ENCODE measurements around the gene KIF26A.
"Not testable (repeated sequence)": the region's sequence is repeated elsewhere in the genome, so short reads cannot be mapped to it uniquely, and the experiment has no call there.

The KIF26A gene

DNA sequence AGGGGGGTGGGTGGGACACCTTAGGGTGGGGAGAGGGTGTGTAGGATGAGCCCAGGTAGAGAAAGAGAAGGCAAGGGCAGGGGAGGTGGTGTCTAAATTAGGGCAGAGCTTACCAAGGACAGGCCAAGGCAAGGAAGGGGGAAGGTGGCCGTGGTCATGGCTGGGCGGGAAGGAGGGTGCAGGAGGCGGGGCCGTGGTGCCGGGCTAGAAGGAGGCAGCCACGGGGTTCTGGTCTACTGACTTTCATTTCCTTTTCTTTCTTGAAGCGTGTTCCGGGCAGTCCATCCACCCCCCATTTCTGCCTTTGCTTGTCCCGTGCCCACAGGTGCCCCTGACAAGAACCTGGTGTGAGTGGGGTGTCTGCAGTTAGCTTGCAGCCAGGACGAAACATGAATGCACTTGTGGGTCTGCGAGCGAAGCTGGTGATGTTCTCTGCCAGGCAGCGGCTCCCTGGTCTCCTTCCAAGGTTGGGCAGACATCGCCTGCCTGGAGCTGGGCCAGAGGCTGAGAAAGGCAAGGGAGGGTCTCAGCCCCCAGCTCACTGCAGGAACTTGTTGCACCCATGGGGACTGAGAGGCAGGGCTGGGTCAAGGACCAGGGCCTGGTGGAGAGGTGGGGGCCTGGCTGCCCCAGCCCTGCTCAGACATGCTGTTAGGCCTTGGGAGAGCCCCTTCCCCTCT, 58.2 kb downstream of the KIF26A start:
- DNase-seq: no peak

DNA sequence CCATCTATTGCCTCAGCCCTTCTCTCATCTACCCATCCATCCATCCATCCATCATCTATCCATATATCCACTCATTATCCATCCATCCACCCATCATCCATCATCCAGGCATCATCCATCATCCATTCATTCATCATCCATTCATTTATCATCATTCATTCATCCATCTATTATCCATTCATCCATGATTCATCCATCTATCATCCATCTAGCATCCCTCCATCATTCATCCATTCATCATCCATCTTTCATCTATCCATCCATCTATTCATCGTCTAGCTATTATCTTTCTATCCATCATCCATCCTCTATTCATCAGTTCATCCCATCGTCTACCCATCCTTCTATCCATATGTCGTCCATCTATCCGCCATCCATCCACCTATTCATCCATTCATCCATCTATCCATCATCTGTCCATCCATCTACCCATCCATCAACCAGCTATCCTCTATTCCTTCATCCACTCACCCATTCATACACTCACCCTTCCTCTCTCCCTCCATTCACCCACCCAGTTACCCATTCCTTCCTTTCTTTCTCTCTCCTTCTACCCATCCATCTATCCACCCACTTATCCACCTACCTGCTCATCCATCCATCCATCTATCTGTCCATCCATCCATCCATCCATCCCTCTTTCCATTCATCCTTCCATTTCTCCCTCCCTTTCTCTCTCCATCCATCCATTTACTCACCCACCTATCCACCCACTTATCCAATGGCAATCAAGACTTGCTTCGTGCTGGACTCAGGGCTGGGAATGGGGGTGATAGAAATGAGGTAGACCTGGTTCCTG, 59.3 kb downstream of the KIF26A start:
- DNase-seq: no peak

DNA sequence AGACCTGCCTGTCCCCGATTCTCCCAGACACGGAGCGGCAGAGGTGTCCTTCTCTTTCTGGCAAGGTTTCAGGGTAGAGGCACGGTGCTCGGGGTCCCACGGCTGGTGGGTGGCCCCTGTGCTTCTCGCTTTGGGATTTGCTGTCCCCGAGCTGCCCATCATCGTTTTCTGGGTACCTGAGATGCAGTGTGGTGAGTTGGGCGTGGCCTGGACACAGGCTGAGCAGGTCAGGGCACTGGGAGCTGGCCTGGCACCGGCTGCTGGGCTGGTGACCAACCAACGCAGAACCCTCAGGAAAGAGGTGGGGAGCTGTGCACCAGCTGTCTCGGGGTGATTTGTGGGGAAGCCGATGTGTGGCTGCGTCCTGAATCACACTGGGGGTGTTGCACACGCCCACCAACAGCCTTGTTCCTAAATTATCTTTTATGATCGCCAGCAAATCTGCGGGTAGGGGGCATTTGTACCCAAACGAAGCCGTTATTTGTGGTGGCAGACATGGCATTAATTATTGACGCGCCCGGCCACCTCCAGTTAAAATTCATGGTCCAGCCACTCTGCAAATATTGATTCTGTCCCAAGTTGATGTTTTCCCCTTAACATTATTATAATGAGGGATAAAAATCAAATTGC, 61.0 kb downstream of the KIF26A start:
- no peak for DNase-seq

DNA sequence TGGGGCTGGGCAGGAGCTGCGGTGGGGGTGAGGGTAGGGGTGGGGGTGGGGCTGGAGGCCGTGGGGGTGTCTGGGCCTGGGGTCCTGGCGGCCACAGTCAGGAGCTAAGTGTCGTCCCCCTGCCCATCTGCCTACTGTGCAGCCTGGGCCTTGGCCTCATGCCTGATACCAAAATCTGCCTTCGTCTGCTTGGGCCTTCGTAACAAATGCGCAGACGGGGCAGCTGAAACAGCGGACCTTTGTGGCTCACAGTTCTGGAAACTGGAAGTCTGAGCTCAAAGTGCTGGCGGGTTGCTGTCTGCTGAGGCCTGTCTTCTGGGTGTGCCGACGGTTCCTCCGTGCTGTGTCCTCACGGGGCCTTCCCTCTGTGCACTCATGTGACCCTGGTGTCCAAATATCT, 61.7 kb downstream of the KIF26A start:
- DNase-seq: no peak

DNA sequence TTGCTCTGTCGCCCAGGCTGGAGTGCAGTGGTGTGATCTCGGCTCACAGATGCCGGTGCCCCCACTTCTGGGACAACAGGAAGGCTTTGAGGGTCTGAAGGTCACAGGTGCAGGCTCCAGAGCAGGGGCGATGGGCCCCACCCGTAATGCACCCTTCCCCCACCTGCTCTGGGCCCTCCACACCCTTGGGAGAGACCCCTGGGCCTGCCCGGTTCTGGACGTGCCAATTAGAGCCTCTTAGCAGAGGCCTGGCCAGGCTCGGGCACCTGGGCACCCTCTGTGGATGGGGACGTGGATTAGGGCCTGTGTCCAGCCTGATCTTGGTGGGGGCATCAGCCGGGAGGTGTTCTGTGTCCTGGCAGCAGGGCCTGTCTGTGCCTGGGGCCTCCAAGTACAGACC, 62.2 kb downstream of the KIF26A start:
- DNase-seq: no peak

DNA sequence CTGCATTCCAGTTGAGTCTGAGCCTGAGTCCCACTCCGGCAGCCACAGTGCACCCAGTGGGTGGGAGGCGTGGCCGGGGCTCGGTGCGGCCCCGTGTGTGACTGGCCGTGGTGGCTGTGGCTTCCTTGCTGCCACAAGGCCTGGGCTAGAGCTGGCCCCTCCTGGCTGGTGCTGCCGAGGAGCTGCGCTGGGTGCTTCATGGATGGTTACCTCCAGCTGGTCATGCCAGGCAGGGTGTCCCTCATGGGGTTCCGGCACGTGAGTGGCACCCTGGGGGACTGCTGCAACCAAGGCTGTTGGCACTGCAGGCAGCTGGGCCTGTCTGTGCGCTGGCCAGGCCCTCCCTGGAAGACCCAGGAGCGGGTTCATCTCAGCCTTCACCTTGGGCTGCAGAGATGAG, 62.7 kb downstream of the KIF26A start:
- DNase-seq: no peak

DNA sequence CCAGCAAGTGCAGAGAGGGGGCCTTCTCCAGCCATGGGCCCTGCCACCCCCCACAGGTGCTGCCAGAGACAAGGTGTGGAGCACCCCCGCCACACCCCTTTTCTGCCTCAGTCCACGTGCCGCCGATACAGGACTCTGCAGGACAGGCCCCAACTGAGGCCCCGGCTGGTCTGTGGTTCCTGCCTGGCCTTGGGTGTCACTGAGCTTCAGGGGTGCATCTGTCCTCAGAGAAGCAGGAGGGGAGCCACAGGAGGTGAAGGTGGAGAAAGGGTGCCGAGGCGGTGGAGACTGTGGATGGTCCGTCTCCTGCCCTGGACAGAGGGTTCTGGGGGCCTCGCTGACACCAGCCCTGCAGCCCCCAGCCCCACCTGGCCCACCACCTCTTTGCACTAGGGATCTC, 63.1 kb downstream of the KIF26A start:
- DNase-seq: no peak

DNA sequence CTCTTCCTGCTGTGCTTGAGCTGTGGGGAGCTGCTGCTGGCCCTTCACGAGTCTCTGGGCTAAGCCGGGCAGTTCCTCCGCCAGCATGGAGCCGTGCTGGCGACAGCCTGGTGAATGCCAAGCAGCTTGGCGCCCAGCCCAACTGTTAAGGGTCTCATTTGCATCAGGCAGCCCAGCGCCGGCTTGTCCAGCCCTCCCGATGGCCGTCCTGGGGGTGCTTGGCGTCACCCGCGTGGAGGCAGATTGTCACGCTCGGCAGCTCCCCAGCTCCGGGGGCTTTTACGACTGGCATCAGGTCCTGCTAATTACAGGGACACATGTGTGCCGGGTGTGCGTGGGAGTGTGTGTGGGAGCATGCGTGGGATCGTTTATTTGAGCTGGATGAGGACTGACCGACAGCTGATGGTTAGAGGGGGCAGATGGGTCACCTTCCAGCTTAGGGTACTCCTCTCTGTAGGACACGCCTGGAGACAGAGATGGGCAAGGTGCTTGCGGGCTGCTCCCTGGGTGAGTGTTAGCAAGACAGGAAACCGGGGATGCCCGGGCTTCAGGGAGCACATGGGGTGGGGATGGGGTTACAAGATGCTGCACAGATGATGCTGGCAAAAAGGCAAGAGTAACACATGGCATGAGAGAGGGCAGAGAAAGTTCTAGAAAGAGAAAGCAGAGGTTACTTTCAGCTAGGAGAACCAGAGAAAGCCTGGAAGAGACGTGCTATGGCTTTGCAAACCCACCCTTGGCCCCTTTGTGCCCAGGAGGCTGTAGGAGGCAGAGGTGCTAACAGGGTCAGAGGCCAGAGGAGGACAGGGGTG, 64.1 kb downstream of the KIF26A start:
- no peak for DNase-seq

DNA sequence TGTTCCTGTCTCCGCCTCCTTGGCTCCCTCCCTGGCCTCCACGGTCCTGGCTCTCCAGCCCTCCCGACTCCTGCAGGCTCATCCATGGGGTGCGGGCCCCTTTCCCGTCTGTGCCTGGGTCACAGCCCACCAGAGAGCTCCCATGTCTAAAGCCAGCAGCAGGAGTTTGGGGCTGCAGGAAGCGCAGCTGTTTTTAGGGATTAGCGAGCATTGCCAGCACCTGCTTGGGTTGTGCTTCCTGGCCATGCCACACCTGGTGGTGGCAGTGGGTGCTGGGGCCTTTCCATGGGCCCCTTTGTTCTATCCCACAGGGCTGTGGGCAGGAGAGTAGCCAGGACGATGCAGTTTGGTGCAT, 64.7 kb downstream of the KIF26A start:
- no peak for DNase-seq

DNA sequence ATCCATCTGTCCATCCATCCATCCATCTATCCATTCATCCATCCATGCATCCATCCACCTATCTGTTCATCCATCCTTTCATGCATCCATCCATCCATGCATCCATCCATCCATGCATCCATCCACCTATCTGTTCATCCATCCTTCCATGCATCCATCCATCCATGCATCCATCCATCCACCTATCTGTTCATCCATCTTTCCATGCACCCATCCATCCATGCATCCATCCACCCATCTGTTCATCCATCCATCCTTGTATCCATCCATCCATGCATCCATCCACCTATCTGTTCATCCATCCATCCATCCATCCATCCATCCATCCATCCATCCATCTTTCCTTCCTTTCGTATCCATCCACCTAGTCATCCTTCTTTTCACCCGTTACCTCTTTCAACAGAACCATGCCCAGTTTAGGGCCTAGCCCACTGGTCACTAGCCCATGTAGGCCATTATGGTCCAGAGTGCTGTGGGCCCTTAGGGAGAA, 66.3 kb downstream of the KIF26A start:
- no peak for DNase-seq

DNA sequence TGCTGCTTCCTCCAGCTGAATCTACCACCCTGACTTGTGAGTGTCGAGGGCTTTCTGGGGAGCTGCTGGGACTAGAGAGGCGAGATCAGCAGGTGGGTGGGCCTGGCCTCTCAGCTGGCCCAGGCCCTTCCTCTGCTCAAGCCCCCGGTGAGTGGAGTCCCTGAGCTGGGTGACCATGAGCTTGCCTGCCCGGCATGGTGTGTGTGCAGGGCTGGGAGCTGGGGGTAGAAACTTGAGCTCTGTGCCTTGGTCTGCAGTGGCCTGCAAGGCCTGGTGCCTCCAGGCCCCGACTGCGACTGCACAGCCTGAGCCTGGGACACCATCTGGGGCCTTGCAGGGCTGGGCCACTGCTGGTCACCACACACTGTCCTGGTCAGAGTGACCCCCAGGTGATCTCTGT, 67.4 kb downstream of the KIF26A start:
- no peak for DNase-seq

DNA sequence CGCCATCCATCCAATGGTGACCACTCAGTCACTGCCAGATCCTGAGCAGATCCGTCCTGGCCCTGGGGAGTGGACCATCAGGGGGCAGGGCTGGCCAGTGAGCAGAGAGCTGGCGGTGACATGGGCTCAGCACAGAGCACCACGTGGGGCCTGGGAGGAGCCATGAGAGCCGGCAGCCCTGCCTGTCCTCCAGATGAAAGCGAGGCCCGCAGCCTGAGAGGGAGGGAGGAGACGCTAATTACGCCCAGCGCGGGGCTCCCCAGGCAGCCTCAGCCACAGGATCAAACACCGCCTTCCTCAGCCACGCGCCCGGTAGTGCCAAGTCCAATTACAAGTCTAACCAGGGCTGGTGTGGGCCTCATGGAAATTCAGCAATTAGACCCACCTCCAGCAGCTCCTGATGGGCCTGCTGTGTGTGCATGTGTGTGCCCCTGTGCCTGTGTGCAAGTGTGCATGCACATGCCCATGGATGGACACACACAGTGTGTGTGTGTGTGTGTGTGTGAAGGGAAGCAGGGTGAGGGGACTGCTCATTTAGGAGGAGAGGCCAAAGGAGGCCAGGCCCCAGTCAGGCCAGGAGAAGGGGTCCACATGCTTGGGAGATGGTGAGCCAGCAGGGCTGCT, 68.0 kb downstream of the KIF26A start:
- DNase-seq: no peak

DNA sequence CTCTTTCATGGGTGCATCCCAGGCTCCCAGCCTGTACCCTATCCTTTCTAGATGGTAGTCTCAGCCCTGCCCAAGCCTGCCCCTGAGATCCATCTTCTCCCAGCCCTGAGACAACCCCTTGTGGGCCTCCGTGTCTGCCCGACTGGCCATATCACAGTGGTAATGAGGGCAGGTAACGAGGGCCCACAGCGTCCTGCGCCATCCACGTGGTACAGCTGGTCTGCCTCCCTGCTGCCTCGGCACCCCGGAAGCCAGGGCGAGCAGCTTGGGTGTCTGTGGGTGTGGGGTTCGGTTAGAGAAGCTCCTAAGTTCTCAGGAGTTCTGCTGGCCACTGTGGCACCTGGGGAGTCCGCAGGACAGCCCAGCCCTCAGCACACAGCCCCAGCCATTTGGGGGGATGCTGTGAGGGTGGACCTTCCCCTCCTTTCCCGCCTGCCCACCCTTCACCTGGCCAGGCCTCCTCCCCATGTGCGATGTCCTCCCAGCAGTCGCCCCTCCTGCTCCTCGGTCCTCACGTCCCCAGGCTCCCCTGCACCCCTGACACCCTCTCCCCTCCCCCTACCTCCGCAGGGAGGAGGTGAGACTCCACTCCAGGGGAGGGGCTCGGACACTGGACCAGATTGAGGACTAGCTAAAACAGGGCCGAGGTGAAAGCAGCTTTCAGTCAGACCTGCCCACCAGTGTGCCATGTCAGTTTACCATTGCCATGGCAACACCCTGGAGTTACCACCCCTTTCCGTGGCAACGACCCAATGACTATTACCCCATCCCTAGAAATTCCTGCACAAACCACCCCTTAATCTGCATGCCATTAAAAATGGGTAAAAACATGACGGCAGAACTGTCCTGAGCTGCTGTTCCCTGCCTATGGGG, 69.0 kb downstream of the KIF26A start:
- no peak for DNase-seq

DNA sequence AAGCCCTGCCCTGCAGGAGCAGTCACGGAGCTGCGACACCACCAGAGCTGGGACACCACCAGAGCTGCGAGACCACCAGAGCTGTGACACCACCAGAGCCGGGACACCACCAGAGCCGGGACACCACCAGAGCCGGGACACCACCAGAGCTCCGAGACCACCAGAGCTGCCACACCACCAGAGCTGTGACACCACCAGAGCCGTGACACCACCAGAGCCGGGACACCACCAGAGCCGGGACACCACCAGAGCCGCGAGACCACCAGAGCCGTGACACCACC, 69.6 kb downstream of the KIF26A start:
- DNase-seq: not testable (repeated sequence)

DNA sequence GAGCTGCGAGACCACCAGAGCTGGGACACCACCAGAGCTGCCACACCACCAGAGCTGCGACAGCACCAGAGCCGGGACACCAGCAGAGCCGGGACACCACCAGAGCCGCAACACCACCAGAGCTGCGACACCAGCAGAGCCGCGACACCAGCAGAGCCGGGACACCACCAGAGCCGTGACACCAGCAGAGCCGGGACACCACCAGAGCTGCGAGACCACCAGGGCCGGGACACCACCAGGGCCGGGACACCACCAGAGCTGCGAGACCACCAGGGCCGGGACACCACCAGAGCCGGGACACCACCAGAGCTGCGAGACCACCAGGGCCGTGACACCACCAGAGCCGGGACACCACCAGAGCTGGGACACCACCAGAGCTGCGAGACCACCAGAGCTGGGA, 69.9 kb downstream of the KIF26A start:
- DNase-seq: not testable (repeated sequence)

DNA sequence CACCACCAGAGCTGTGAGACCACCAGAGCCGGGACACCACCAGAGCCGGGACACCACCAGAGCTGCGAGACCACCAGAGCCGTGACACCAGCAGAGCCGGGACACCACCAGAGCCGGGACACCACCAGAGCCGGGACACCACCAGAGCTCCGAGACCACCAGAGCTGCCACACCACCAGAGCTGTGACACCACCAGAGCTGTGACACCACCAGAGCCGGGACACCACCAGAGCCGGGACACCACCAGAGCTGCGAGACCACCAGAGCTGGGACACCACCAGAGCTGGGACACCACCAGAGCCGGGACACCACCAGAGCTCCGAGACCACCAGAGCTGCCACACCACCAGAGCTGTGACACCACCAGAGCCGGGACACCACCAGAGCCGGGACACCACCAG, 70.7 kb downstream of the KIF26A start:
- DNase-seq: not testable (repeated sequence)

DNA sequence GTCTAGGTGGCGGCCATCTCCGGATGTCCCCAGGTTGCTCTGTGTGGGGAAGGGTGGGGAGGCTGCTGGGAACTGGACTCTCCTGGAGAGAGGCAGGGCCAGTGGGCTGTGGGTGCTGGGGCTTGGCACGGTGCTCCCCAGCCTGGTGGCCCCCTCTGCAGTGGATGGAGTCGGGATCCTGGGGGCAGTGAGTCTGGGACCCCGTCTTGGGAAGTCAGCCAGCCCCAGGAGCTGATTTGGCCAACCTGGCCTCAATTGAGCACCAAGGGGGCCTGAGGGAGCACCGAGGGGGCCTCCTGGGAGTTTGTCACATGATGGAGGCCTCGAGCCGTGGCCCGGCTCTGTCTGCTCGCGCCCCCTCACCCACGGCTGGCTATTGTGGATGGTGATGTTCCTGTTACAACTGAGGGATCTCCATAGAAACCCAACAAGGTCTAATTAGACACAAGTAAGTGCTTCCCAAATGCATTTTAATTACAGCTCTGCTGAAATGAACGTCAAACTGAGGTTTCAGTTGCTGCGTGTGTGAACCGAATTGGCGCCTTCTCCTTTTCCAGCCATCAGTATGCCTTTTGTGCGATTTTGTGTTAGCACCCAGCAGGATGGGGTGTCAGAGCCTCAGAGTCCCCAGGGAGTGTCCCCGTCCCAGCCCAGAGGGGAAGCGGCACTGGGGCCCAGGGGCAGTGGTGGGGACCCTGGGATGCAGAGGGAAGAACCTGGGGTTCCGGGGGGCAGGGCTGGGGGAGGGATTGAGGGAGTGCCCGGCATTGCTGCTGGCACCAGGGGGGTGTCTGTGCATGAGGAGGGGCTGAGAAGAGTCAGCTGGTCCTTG, 71.8 kb downstream of the KIF26A start:
- DNase-seq: no peak

DNA sequence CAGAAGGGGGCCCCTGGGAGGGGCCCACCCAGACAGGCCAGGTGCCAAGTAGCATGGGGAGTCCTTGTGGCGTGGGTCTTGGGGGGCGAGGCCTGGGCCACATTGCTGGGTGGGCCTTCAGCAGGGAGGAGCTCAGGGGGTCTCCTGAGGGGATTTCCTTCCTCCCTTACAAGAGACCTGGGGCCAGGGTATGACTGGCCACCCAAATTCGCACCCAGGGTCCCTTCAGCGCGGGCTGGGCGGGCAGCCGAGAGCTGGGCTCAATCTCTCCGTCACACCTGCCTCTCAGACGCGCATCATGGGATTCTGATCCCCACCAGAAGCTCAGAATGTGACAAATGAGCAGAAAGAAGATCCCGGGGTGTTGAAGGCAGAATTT, 72.4 kb downstream of the KIF26A start:
- DNase-seq: no peak

DNA sequence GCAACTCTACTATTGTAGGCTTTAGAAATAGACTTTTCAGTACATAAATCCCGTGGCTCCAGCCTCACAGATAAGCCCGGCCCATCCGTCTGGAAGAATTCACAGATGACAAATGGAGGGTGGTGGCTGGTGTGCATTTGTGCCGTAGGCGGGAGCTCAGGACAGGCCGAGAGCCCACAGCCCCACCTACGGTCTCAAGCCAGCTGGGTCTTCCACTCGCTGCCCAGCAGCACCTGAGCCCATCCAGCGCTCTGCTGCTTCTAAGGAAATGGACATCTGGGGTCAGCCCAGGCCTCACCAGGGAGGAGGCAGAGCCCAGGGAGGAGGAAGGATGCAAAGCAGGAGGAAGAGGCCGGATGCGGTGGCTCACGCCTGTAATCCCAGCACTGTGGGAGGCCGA, 72.8 kb downstream of the KIF26A start:
- DNase-seq: no peak

DNA sequence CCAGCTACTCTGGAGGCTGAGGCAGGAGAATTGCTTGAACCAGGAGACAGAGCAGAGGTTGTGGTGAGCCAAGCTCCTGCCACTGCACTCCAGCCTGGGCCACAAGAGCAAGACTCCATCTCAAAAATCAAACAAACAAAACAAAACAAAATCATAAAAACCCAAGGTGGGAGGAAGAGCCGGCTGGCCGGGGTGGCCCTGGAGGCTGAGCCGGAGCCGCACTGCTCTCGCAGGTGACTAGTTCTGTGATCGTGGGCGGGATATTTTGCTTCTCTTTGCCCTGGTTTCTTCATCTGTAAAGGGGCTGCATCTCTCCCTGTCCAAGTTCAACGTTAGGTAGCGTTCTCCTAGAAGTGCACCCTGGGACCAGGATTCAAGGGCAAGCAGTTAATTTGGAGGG, 73.4 kb downstream of the KIF26A start:
- DNase-seq: no peak
